CD14-positive monocyte (primary cell): ENCODE results near the gene HDAC4. TPM values are rescaled to one million over a fixed set of nuclear protein-coding genes. Genes with fewer than 3 reads are reported as not detected.
A peak's percentile ranks its signal among the peaks of the same experiment; 100 is the strongest.

ENCODE experiments used
- DNase-seq, 3 donors: peaks; one replicate each; pipeline ENCODE4 v3.0.0-alpha.2; 2011 to 2022
- H2AFZ ChIP-seq: 2 replicates; pipeline ENCODE4 v1.6.0; 2012; ENCODE audit warnings: mild to moderate bottlenecking, low read depth, low read length, inconsistent platforms; ENCODE audit not compliant: insufficient read depth, poor library complexity, severe bottlenecking
- H3K27ac ChIP-seq, 2 donors: 1 replicate in 1 of 2; 2 replicates in 1 of 2; pipeline ENCODE4 v1.5.1; 2012 to 2013; ENCODE audit warnings: low read length in 2 of 2, control low read depth in 1 of 2, inconsistent platforms in 1 of 2, low read depth in 1 of 2, mild to moderate bottlenecking in 1 of 2
- H3K27me3 ChIP-seq, 2 donors: one replicate each; pipeline versions ENCODE4 v1.6.0 to v1.6.1; 2011 to 2013; ENCODE audit warnings: low read length in 2 of 2; ENCODE audit not compliant: control insufficient read depth in 2 of 2, insufficient read depth in 2 of 2
- H3K36me3 ChIP-seq, 2 donors: replicated peaks in 1 of 2; 1 replicate in 1 of 2; 2 replicates in 1 of 2; pipeline versions ENCODE4 v1.5.1 to v1.6.1; 2012 to 2013; ENCODE audit warnings: low read length in 2 of 2, control low read depth in 1 of 2, inconsistent platforms in 1 of 2, mild to moderate bottlenecking in 1 of 2; ENCODE audit not compliant: insufficient read depth in 2 of 2, control insufficient read depth in 1 of 2
- H3K4me1 ChIP-seq, 2 donors: 1 replicate in 1 of 2; 2 replicates in 1 of 2; pipeline versions ENCODE4 v1.5.1 to v1.6.1; 2012 to 2013; ENCODE audit warnings: low read length in 2 of 2, control low read depth in 1 of 2, inconsistent platforms in 1 of 2, mild to moderate bottlenecking in 1 of 2, moderate library complexity in 1 of 2; ENCODE audit not compliant: insufficient read depth in 2 of 2, control insufficient read depth in 1 of 2
- H3K4me2 ChIP-seq: replicated peaks from 2 replicates; pipeline ENCODE3; 2012; ENCODE audit warnings: low read length, moderate library complexity, mild to moderate bottlenecking; ENCODE audit not compliant: poor library complexity, severe bottlenecking; ENCODE audit errors: extremely low read depth
- H3K4me3 ChIP-seq, 3 experiments: fragments of 200-600 bp in 1 of 3; sonication (generic) in 1 of 3; replicated peaks in 1 of 3; 1 replicate in 2 of 3; 2 replicates in 1 of 3; pipeline ENCODE4 v1.5.1; 2011 to 2013; ENCODE audit warnings: low read length in 3 of 3, mild to moderate bottlenecking in 3 of 3, control low read depth in 2 of 3, low read depth in 2 of 3, inconsistent platforms in 1 of 3, moderate library complexity in 1 of 3
- H3K79me2 ChIP-seq: 2 replicates; pipeline ENCODE4 v1.6.0; 2012; ENCODE audit warnings: mild to moderate bottlenecking, control low read depth, inconsistent platforms, low read length, moderate library complexity; ENCODE audit not compliant: insufficient read depth
- H3K9ac ChIP-seq: 2 replicates; pipeline ENCODE4 v1.6.0; 2017; ENCODE audit warnings: low read length, mild to moderate bottlenecking; ENCODE audit not compliant: insufficient read depth, poor library complexity, severe bottlenecking
- H3K9me3 ChIP-seq, 2 donors: replicated peaks in 1 of 2; 1 replicate in 1 of 2; 2 replicates in 1 of 2; pipeline versions ENCODE4 v1.5.1 to v1.6.1; 2012 to 2013; ENCODE audit warnings: low read length in 2 of 2, control low read depth in 1 of 2; ENCODE audit not compliant: control insufficient read depth in 1 of 2, insufficient read depth in 1 of 2
- H4K20me1 ChIP-seq: 2 replicates; pipeline ENCODE4 v1.6.0; 2012; ENCODE audit warnings: mild to moderate bottlenecking, low read length, control low read depth, moderate library complexity; ENCODE audit not compliant: insufficient read depth
- H3K27ac Mint-ChIP-seq, 7 donors: one replicate each; pipeline ENCODE4 v1.8.0; 2020; ENCODE audit warnings: mild to moderate bottlenecking in 7 of 7, mixed read lengths in 7 of 7, moderate library complexity in 6 of 7, inconsistent platforms in 2 of 7
- H3K27me3 Mint-ChIP-seq, 3 donors: one replicate each; pipeline ENCODE4 v1.8.0; 2021 to 2022; ENCODE audit warnings: low read depth in 3 of 3, mild to moderate bottlenecking in 3 of 3, mixed read lengths in 3 of 3, moderate library complexity in 3 of 3, inconsistent platforms in 1 of 3
- H3K36me3 Mint-ChIP-seq, 2 donors: one replicate each; pipeline ENCODE4 v1.8.0; 2020; ENCODE audit warnings: mixed read lengths in 2 of 2, inconsistent platforms in 1 of 2, mild to moderate bottlenecking in 1 of 2
- H3K4me1 Mint-ChIP-seq: one replicate; pipeline ENCODE4 v1.8.0; 2020; ENCODE audit warnings: mild to moderate bottlenecking, mixed read lengths
- H3K4me3 Mint-ChIP-seq, 2 donors: one replicate each; pipeline ENCODE4 v1.8.0; 2020; ENCODE audit warnings: mild to moderate bottlenecking in 2 of 2, mixed read lengths in 2 of 2, moderate library complexity in 1 of 2
- H3K9me3 Mint-ChIP-seq, 7 donors: one replicate each; pipeline ENCODE4 v1.8.0; 2020 to 2022; ENCODE audit warnings: mixed read lengths in 7 of 7, mild to moderate bottlenecking in 6 of 7, moderate library complexity in 6 of 7, inconsistent platforms in 2 of 7
- CTCF ChIP-seq: fragments of 200-600 bp; IDR thresholded peaks from one replicate; pipeline ENCODE4 v1.8.0; 2022; ENCODE audit warnings: antibody characterized with exemption, mild to moderate bottlenecking
- WGBS: methylation state at CpG from one replicate; pipeline ENCODE4 v1.1.5; 2013; ENCODE audit warnings: missing lambda C conversion rate; ENCODE audit not compliant: insufficient coverage; 5-methylcytosine and 5-hydroxymethylcytosine counted together
- intact Hi-C, 2 donors: fragments of 100-400 bp; cut with micrococcal nuclease; formaldehyde crosslinking; loops; one replicate each; pipeline versions ENCODE4 v1.15.0 to v1.15.1; 2023
- polyA plus RNA-seq, 3 donors: library from polyadenylated mRNA; depleted of rRNA in 1 of 3; unstranded in 2 of 3; stranded (reverse) in 1 of 3; fragments of 300-500 nt in 2 of 3; fragments of >200 nt in 1 of 3; fragmentation: Illumina TruSeq in 2 of 3; gene quantifications; 1 replicate in 2 of 3; 2 replicates in 1 of 3; pipeline ENCODE4 v1.2.3, GENCODE V29; 2012 to 2021

HDAC4 gene
- polyA plus RNA-seq, 3 donors = 3.3 to 23.0 (median 4.5) TPM

DNA sequence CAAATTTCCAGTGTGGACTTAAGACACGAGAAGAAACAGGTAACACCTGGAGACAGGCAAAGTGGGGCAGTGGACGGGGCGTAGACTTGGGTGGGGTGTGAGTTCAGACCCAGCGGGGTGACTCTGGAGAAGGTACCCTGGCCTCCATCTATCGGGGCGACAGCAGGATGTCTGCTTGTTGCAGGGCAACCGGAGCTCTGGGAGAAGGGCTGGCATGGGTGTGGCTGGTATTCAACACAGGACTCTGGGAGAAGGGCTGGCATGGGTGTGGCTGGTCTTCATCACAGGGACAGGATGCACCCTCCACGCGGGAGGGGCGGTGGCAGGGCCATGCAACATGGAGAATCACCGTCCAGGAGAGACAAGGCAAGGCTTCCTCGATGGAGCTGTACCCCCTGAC, 198.5 kb downstream of the HDAC4 start:
- Histone ChIP-seq H3K36me3 (peaks cover 11 to 36% of the 10 kb centered on the region in 2 donors), H2AFZ (no peak overlapping the region), H3K27me3 (no peaks in the 10 kb centered on the region), H3K4me3 (no peak overlapping the region), H3K4me1 (peaks cover 46 to 51% of the 10 kb centered on the region in 2 donors), H3K79me2 (peaks cover 100% of the 10 kb centered on the region), H3K9ac (peak overlapping the region; percentile 29), H3K9me3 (no peaks in the 10 kb centered on the region), H3K4me2 (no peak overlapping the region), H4K20me1 (peaks cover 52% of the 10 kb centered on the region), H3K27ac (peak overlapping the region; percentile 2 to 81)
- Mint-ChIP-seq H3K27ac (peak overlapping the region in 6 of 7 donors; percentile 67 to 86 (median 81)), H3K36me3 (peaks cover 45 to 63% of the 10 kb centered on the region in 2 donors), H3K4me1 (peaks cover 57% of the 10 kb centered on the region), H3K9me3 (no peaks in the 10 kb centered on the region), H3K27me3 (no peaks in the 10 kb centered on the region), H3K4me3 (peak overlapping the region in 1 of 2 donors; percentile 35)
- DNase-seq = no peak
- no peak for TF ChIP-seq CTCF
- WGBS = 51% methylated on average over 6 of the region's 12 CpGs
- intact Hi-C loops = no loop called here

GRCh38 chr2:239201884-239202283, 198.9 kb downstream of the HDAC4 start:
- H3K79me2 ChIP-seq = peaks cover 100% of the 10 kb centered on the region
- H3K36me3 ChIP-seq = peaks cover 16 to 41% of the 10 kb centered on the region in 2 donors
- no peaks in the 10 kb centered on the region for H3K9me3 ChIP-seq
- no peaks in the 10 kb centered on the region for H3K9me3 Mint-ChIP-seq
- H3K27me3 ChIP-seq = no peaks in the 10 kb centered on the region
- H3K27ac ChIP-seq = peak overlapping the region in 1 of 2 donors; percentile 81
- H3K9ac ChIP-seq = no peak overlapping the region
- no peak overlapping the region for H3K4me2 ChIP-seq
- no peak for DNase-seq
- H2AFZ ChIP-seq = no peak overlapping the region
- H4K20me1 ChIP-seq = peaks cover 52% of the 10 kb centered on the region
- H3K4me1 ChIP-seq = peaks cover 46 to 50% of the 10 kb centered on the region in 2 donors
- H3K4me3 Mint-ChIP-seq = no peak overlapping the region
- H3K36me3 Mint-ChIP-seq = peaks cover 49 to 67% of the 10 kb centered on the region in 2 donors
- peaks cover 57% of the 10 kb centered on the region for H3K4me1 Mint-ChIP-seq
- WGBS = 100% methylated on average over 4 of the region's 7 CpGs
- H3K4me3 ChIP-seq = no peak overlapping the region
- TF ChIP-seq CTCF = no peak
- H3K27ac Mint-ChIP-seq = peak overlapping the region in 3 of 7 donors; percentile 1 to 86 (median 80)
- intact Hi-C loops = no loop called here
- no peaks in the 10 kb centered on the region for H3K27me3 Mint-ChIP-seq
